Measurements from ENCODE around the gene PRSS16.
A peak's percentile ranks its signal among the peaks of the same experiment; 100 is the strongest.

Gene PRSS16

GRCh38 chr6:27287751-27288135 is 40.2 kb downstream of the PRSS16 start:
- H3K4me3 ChIP-seq (ENCODE audit: low read depth, low read length): peak overlapping the region; percentile 22
- TF ChIP-seq, protein P1, sequence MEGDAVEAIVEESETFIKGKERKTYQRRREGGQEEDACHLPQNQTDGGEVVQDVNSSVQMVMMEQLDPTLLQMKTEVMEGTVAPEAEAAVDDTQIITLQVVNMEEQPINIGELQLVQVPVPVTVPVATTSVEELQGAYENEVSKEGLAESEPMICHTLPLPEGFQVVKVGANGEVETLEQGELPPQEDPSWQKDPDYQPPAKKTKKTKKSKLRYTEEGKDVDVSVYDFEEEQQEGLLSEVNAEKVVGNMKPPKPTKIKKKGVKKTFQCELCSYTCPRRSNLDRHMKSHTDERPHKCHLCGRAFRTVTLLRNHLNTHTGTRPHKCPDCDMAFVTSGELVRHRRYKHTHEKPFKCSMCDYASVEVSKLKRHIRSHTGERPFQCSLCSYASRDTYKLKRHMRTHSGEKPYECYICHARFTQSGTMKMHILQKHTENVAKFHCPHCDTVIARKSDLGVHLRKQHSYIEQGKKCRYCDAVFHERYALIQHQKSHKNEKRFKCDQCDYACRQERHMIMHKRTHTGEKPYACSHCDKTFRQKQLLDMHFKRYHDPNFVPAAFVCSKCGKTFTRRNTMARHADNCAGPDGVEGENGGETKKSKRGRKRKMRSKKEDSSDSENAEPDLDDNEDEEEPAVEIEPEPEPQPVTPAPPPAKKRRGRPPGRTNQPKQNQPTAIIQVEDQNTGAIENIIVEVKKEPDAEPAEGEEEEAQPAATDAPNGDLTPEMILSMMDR (IDR thresholded peaks at IDR 0.05; ENCODE audit: low read depth, low read length): no peak

DNA sequence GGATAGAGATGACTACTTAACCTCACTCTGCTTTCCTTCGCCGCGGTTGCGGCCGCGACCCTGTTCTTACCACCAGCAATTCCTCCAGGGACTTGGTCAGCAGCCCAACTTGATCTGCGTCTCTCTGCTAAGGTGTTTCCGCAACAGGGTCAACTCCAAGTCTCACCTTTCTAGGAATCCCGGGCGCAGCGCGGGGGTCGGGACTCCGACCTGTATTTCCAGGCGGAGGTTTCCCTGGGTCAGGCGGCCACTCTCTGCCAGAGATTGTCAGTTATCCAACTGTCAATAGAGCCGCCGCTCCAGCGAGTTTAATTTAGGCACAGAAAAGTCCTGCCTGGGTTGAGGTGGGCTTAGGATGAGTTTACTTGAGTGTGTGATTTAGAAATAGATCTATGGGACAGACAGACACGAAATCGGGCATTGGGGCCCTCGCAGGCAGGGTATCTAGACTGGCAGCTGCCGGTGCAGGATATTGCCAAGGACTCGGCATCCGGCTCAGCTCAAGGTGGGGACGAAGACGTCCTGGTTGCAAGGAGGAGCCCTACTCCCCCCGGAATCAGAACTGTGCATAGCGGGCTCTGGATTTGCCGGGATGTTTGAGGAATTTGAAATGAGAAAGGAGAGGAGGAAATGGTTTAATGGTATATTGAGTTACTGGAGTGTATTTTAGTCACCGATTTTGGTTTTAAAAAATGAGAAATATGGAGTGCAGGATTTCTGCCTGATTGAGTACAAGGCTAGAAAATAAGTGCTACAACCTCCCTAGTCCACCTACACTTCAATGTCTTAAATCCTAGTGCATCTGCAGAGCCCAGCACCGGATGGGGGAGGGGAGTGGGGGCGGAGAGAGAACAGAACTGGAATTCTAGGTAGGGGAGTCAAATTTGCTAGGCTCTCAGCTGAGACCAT is 40.9 kb downstream of the PRSS16 start:
- peak overlapping the region; percentile 22 for H3K4me3 ChIP-seq (ENCODE audit: low read depth, low read length)
- TF ChIP-seq, protein P1 (IDR thresholded peaks at IDR 0.05; ENCODE audit: low read depth, low read length): no peak

GRCh38 chr6:27290065-27290849 is 42.8 kb downstream of the PRSS16 start:
- TF ChIP-seq, protein P1 (IDR thresholded peaks at IDR 0.05; ENCODE audit: low read depth, low read length): no peak
- H3K4me3 ChIP-seq (ENCODE audit: low read depth, low read length): peak overlapping the region; percentile 31

GRCh38 chr6:27290850-27291208 is 43.3 kb downstream of the PRSS16 start:
- H3K4me3 ChIP-seq (ENCODE audit: low read depth, low read length): peak overlapping the region; percentile 31
- TF ChIP-seq, protein P1 (IDR thresholded peaks at IDR 0.05; ENCODE audit: low read depth, low read length): no peak

GRCh38 chr6:27293436-27294098 is 46.1 kb downstream of the PRSS16 start:
- H3K4me3 ChIP-seq (ENCODE audit: low read depth, low read length): no peak overlapping the region
- TF ChIP-seq, protein P1 (IDR thresholded peaks at IDR 0.05; ENCODE audit: low read depth, low read length): no peak

- TF ChIP-seq, protein P1 (IDR thresholded peaks at IDR 0.05; ENCODE audit: low read depth, low read length): no peak
- no peak overlapping the region for H3K4me3 ChIP-seq (ENCODE audit: low read depth, low read length)
Observed at GRCh38 chr6:27294409-27294808, 46.9 kb downstream of the PRSS16 start.
